Right atrium auricular region (tissue), 2 donors: ENCODE results near the gene CEP41. TPM values are rescaled to one million over a fixed set of nuclear protein-coding genes. Genes with fewer than 3 reads are reported as not detected.

Source experiments
- DNase-seq: peaks from one replicate; pipeline ENCODE4 v3.0.0-alpha.2; 2019; ENCODE audit warnings: low spot score
- H3K27ac ChIP-seq, 2 donors: fragments of 200-600 bp; sonication (generic); 1 replicate in 1 of 2; 2 replicates in 1 of 2; pipeline ENCODE4 v1.5.1; 2016 to 2019
- H3K27me3 ChIP-seq, 2 donors: fragments of 200-600 bp; sonication (generic); one replicate each; pipeline versions ENCODE4 v1.5.1 to v1.6.0; 2017 to 2019
- H3K36me3 ChIP-seq: fragments of 200-600 bp; sonication (generic); one replicate; pipeline ENCODE4 v1.5.1; 2016
- H3K4me1 ChIP-seq, 2 donors: fragments of 200-600 bp; sonication (generic); one replicate each; pipeline versions ENCODE4 v1.5.1 to v1.6.0; 2017 to 2019
- H3K4me3 ChIP-seq, 2 donors: fragments of 200-600 bp; sonication (generic); 1 replicate in 1 of 2; 2 replicates in 1 of 2; pipeline ENCODE4 v1.5.1; 2017 to 2019; ENCODE audit warnings: mild to moderate bottlenecking in 1 of 2, moderate library complexity in 1 of 2
- H3K9me3 ChIP-seq, 2 donors: fragments of 200-600 bp; sonication (generic); one replicate each; pipeline ENCODE4 v1.5.1; 2019
- CTCF ChIP-seq, 2 donors: fragments of 200-600 bp; sonication (generic); IDR thresholded peaks; one replicate each; pipeline ENCODE4 v1.5.1; 2019; ENCODE audit warnings: antibody characterized with exemption in 2 of 2
- total RNA-seq, 2 donors: library from RNA; depleted of rRNA; stranded (reverse); fragments of >200 nt; gene quantifications; one replicate each; pipeline ENCODE4 v1.1.0, GENCODE V29; 2016

The CEP41 gene
- total RNA-seq, 2 donors from 2014 or later = 1.5 to 5.5 TPM

GRCh38 chr7:130356121-130356875 lies 84.5 kb downstream of the CEP41 start:
- H3K9me3 ChIP-seq = peaks cover 0 to 21% of the 10 kb centered on the region in 2 donors
- DNase-seq = peak; percentile 78
- H3K27me3 ChIP-seq = no peaks in the 10 kb centered on the region
- TF ChIP-seq CTCF (IDR thresholded peaks at IDR 0.05) = no peak
- no peaks in the 10 kb centered on the region for H3K36me3 ChIP-seq
- peaks cover 0 to 26% of the 10 kb centered on the region in 2 donors for H3K4me1 ChIP-seq
- H3K4me3 ChIP-seq = no peak overlapping the region
- peak overlapping the region; percentile 50 to 79 for H3K27ac ChIP-seq

GRCh38 chr7:130353196-130353595 lies 87.6 kb downstream of the CEP41 start:
- no peak for TF ChIP-seq CTCF (IDR thresholded peaks at IDR 0.05)
- Histone ChIP-seq H3K36me3 (no peaks in the 10 kb centered on the region), H3K9me3 (no peaks in the 10 kb centered on the region), H3K27ac (peak overlapping the region in 1 of 2 donors; percentile 11), H3K27me3 (no peaks in the 10 kb centered on the region), H3K4me1 (peaks cover 0 to 32% of the 10 kb centered on the region in 2 donors), H3K4me3 (no peak overlapping the region)
- DNase-seq = no peak

GRCh38 chr7:130352194-130353074 lies 88.4 kb downstream of the CEP41 start:
- DNase-seq = no peak
- peaks cover 0 to 32% of the 10 kb centered on the region in 2 donors for H3K4me1 ChIP-seq
- H3K9me3 ChIP-seq = no peaks in the 10 kb centered on the region
- TF ChIP-seq CTCF (IDR thresholded peaks at IDR 0.05) = no peak
- H3K36me3 ChIP-seq = no peaks in the 10 kb centered on the region
- no peaks in the 10 kb centered on the region for H3K27me3 ChIP-seq
- peak overlapping the region in 1 of 2 donors; percentile 3 for H3K4me3 ChIP-seq
- peak overlapping the region; percentile 44 to 64 for H3K27ac ChIP-seq

DNA sequence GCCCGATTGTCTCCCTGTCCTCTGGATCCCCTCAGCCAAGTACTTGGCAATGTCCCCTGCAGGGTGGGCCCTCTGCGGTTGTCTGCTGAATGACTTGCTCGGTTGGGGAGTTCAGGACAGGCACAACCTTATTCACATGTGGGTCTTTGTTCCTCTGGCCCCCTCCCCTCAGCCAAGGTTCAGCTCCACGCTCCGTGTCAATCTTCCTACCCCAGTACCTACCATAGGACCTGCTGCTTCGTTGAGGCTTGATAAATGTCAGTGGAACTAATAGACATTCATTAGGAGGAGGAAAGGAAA lies 89.1 kb downstream of the CEP41 start:
- Histone ChIP-seq H3K27ac (peak overlapping the region in 1 of 2 donors; percentile 64), H3K4me1 (peaks cover 0 to 29% of the 10 kb centered on the region in 2 donors), H3K9me3 (no peaks in the 10 kb centered on the region), H3K36me3 (no peaks in the 10 kb centered on the region), H3K27me3 (no peaks in the 10 kb centered on the region), H3K4me3 (no peak overlapping the region)
- TF ChIP-seq CTCF (IDR thresholded peaks at IDR 0.05) = no peak
- no peak for DNase-seq

- Histone ChIP-seq H3K27me3 (no peaks in the 10 kb centered on the region), H3K4me3 (no peak overlapping the region), H3K4me1 (peaks cover 0 to 23% of the 10 kb centered on the region in 2 donors), H3K36me3 (no peaks in the 10 kb centered on the region), H3K9me3 (no peaks in the 10 kb centered on the region), H3K27ac (peak overlapping the region; percentile 0 to 24)
- no peak for DNase-seq
- TF ChIP-seq CTCF (IDR thresholded peaks at IDR 0.05) = no peak
These were observed 89.6 kb downstream of the CEP41 start for GRCh38 chr7:130350945-130351790.
